GM21576 (cell line): ENCODE results near the gene C2orf76.
A peak's percentile ranks its signal among the peaks of the same experiment; 100 is the strongest.
"Not testable (repeated sequence)": the region's sequence is repeated elsewhere in the genome, so short reads cannot be mapped to it uniquely, and the experiment has no call there.

Experiments used
- ATAC-seq: cut with Tn5 transposase; IDR thresholded peaks from one replicate; pipeline ENCODE4 v1.9.1; 2021; ENCODE audit warnings: mild to moderate bottlenecking, moderate library complexity; ENCODE audit not compliant: unreplicated experiment

Gene C2orf76

GRCh38 chr2:119366649-119367471 is at the start of gene C2orf76, which contains the start of gene DBI:
TSS of gene C2orf76 (minus strand) at chr2:119366834. CDS start at chr2:119339959, 26,875 bp downstream.
TSS of gene DBI (plus strand) at chr2:119366977. CDS start at chr2:119367052, 75 bp downstream.
- ATAC-seq = peak; percentile 93

- no peak for ATAC-seq
These were observed 49.0 kb upstream of the C2orf76 start for GRCh38 chr2:119415630-119416029.

- no peak for ATAC-seq
These were observed 48.3 kb upstream of the C2orf76 start for GRCh38 chr2:119414894-119415293.

- no peak for ATAC-seq
These were observed 42.9 kb upstream of the C2orf76 start for GRCh38 chr2:119409506-119409905.

GRCh38 chr2:119408221-119408619 is 41.6 kb upstream of the C2orf76 start:
- ATAC-seq = no peak

GRCh38 chr2:119407430-119408220 is 41.0 kb upstream of the C2orf76 start:
- ATAC-seq = peak; percentile 60

GRCh38 chr2:119405151-119405550 is 38.5 kb upstream of the C2orf76 start:
- ATAC-seq = no peak

- ATAC-seq = not testable (repeated sequence)
These were observed 37.0 kb upstream of the C2orf76 start for GRCh38 chr2:119403618-119404017.

- ATAC-seq = no peak
These were observed 36.3 kb upstream of the C2orf76 start for GRCh38 chr2:119402645-119403560.

DNA sequence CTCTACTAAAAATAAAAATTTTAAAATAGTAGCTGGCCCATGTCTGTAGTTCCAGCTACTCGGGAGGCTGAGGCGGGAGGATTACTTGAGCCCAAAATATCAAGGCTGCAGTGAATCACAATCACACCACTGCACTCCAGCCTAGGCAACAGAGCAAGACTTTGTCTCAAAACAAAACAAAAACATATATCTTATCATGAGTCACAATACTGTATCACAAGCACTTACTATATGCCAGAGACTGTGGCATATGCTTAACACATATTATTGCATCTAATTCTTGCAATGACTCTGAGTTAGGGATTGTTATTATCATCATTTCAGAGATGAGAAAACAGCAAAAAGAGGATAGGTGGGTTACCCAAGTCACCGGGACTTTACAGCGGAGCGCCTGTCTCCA is 35.5 kb upstream of the C2orf76 start:
- ATAC-seq = no peak

DNA sequence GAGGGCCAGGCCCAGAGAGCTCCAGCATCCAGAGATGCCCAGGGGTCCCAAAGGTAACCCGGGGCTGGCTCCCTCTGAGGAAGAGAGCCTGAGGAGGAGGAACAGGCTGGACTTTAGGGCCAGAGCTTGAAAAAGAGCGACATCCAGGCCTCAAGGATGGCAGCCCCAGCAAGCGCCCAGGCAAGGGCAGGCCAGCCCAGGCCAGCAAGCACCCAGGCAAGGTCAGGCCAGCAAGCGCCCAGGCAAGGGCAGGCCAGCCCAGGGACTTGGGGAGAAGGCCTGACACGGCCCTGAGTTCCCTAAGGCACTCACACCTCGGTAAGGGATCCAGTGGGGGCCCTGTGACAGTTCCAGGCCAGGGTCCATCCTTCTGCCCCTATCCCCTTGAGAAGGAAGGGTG is 30.6 kb upstream of the C2orf76 start:
- ATAC-seq = no peak

DNA sequence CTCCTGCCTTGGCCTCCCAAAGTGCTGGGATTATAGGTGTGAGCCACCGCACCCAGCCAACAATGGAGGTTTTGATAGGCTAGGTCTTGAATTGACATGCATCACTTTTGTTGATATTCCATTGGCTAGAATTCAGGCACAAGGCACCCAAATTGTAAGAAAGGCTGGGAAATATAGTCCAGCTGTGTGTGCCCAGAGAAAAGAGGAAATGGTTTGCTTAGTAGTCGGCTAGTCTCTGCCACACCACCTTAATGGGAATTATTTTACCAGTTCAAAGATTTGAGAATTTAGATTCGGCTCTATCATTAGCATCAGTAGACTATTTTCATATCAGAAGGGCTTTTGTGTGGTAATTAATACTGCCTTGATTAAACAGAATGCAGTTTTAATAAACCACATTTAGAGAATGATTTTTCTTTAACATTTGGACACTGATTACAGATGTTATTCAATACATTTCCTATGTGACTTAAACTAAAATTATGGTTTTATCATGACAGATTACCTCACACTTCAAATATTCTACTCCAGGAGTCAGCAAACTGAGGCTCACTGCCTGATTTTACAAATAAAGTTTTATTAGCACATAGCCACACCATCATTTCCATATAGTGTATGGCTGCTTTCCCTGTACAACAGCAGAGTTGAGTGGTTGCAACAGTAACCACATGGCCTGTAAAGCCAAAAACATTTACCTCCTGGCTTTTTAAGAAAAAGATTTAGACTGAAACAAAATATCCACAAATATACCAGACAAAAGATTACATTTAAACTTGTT is 27.5 kb upstream of the C2orf76 start:
- ATAC-seq = no peak

- ATAC-seq = no peak
These were observed 23.1 kb upstream of the C2orf76 start for GRCh38 chr2:119389615-119390306.

- peak; percentile 80 for ATAC-seq
These were observed 20.9 kb upstream of the C2orf76 start for GRCh38 chr2:119387381-119388129.

DNA sequence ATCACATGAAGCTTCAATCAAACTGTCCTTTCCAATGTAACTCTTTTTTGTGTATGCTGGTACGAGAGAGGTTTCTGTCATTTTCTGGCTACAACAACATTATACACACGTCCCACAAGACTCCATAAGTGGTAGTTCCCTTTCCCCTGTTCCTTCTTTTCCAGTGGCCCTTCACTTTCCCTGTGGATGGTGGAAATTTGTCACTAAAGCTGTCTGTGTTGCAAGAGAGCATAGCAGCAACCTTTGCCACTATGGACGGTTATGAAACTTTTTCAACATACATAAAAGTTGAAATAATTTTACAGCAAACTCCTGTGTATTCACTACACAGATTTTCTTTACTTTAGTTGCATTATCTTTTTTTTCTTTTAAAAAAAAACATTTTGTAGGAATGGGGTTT is 18.8 kb upstream of the C2orf76 start:
- ATAC-seq = no peak

- no peak for ATAC-seq
These were observed 18.3 kb upstream of the C2orf76 start for GRCh38 chr2:119384971-119385370.

DNA sequence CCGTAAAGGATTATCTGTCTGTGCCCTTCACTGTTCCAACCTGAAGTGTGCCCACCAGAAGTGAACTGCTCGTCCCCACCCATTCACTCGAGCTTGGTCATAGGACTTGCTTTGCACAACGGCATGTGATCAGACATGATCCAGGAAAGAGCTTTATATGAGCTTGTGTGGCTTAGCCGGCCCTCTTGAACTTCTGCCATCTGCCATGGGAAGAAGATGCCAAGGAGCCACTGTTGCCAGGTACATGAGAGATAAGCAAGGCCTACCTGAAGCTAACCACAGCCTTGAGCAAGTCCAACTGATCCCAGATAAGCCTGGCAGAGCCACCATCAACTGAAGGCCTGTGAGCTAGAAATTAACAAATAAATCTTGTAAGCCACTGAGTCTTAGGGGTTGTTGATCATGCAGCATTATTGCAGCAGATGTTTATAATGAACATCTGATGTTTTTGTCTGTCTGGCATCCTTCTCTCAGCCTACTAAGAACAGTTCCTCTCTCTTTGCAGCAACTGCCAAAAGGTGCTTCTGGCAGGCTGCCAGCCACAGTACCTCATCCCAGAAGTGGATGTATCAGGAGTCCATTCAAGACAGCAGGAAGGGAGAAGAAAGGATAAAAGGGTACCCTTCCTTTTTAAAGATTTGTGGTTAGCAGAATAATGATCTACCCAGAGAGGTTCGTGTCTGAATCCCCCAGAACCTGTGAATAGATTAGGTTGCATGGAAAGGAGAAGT is 16.9 kb upstream of the C2orf76 start:
- no peak for ATAC-seq

- ATAC-seq = no peak
These were observed 11.9 kb upstream of the C2orf76 start for GRCh38 chr2:119378566-119378965.
